Measurements from ENCODE around the gene KIF1B.

- no peak for TF ChIP-seq CTCF (IDR thresholded peaks at IDR 0.05)
- no peak for TF ChIP-seq EP300 (IDR thresholded peaks at IDR 0.05)
- TF ChIP-seq POLR2A (IDR thresholded peaks at IDR 0.05) = no peak
These were observed 21.8 kb downstream of the KIF1B start for GRCh38 chr1:10232163-10232562.
